GM19099 (cell line): ENCODE data around the gene RNF151.

Source experiments
- POLR2A ChIP-seq: IDR thresholded peaks from 3 replicates; pipeline ENCODE4 v1.6.1; 2011; ENCODE audit warnings: low read depth; ENCODE audit not compliant: insufficient read length; ENCODE audit errors: extremely low read depth

Gene RNF151

DNA sequence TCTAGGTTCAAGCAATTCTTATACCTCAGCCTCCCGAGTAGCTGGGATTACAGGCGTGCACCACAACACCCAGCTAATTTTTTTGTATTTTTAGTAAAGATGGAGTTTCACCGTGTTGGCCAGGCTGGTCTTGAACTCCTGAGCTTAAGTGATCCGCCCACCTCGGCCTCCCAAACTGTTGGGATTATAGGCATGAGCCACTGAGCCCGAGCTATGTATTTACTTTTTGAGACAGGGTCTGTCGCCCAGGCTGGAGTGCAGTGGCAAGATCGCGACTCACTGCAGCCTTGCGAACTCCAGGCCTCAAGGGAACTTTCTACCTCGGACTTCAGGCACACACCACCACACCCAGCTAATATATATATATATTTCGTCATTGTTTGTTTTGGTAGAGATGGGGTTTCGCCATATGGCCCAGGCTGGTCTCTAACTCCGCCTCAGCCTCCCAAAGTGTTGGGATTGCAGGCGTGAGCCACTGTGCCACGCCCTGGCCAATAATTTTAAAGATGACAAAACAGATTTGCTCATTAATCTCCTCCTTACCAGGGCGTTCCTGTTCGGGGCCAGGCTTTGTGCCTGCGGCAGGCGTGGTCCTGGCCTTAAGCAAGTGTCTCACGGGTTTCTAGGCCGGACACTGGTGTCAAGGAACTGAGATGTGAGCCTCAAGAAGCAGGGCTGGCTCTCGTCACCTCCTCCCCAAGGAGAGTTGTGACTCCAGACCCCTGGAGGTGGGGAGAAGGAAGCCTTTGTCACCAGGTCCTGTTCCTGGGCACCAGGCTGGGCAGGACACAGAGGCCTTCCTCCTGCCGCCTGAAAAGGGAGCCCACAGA lies 48.7 kb downstream of the RNF151 start:
- no peak for TF ChIP-seq POLR2A

DNA sequence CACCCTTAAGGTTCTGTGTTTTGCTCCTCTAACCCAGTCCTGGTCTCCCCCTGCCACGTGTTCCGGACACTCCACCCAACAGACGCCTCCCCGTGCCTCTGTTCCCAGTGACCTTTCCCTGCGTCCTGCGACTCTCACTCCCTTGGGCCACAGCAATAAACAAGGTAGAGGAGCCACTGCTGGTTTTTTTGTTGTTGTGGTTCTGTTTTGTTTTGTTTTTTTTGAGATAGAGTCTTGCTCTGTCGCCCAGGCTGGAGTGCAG lies 49.2 kb downstream of the RNF151 start:
- no peak for TF ChIP-seq POLR2A

DNA sequence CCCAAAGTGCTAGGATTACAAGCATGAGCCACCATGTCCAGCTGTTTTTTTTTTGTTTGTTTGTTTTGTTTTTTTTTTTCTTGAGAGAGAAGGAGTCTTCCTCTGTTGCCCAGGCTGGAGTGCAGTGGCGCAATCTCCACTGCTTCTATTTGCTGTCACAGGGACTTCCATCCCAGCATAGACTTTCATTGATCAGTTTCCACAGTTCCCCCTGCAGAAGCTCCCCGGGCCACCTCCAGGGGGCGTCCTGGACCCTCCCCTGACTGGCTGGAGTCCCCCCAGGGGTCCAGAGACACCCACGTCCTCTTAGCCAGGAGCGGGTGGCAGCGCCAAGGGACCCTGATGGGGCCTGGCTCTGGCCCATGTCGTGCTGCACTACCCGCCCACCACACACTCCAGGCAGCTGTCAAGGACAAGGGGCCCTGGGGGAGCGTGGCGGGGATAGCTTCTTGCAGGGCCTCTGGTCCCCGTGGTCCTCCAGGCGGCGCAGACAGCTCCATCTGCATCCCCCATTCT lies 49.8 kb downstream of the RNF151 start:
- TF ChIP-seq POLR2A, result no peak
